ENCODE results near the gene FOXS1.
"Not testable (repeated sequence)": the region's sequence is repeated elsewhere in the genome, so short reads cannot be mapped to it uniquely, and the experiment has no call there.

FOXS1 gene

DNA sequence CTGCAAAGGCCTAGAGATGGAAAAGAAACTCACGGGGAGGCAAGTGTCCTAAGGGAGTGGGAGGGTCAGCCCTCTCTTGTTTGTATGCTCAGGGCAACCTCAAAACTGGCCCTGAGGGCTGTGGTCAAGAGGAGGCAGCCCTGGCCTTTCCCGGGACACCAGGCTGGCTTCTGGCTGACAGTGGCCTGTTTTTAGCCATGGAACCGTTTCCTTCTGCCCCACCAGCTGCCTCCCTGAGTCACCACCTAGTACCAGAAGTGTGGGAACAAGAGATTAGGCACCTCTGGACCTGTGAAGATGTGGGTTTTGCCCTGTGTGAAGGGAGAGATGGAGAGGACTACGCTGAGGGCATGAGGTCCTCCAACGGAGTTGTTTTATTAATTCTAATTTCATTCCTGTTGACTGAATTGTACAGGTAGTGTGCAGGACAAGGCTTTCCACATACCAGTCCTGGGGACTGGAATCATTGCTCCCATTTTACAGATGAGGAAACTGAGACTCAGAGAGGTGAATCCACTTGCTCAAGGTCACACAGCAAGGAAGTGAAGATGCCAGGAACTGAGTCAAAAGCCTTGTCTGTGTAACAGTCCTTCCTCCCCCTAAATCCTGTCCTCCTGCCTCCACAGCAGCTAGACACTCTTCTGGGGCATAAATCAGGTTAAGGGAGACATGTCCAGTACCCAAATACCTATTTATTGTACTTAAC, 5.5 kb downstream of the FOXS1 start:
- no peak for DNase-seq (ENCODE audit: low spot score)

DNA sequence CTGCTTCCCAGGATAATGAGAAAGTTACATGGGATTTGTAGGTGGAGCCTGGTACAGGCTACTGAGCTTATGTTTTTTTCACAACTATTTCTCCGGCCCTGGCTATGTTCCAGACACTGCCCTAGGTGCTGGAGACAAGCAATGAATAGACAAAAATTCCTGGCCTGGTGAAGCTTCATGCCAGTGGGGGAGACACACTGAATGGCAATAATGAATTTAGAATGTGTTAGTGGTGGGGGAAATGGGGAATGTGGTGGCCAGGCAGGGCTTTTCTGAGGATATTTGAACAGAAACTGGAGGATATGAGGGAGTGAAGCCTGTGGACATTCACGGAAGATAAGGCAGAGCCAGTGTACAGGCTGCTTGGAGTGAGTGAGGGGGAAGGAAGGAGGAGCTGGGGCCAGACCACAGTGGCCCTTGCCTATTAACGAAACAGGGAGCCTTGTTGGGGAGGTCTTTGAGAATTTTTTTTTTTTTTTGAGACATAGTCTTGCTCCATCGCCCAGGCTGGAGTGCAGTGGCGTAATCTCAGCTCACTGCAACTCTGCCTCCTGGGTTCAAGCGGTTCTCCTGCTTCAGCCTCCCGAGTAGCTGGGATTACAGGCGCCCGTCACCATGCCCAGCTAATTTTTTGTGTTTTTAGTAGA, 6.6 kb downstream of the FOXS1 start:
- DNase-seq (ENCODE audit: low spot score): no peak

- DNase-seq (ENCODE audit: low spot score): peak; percentile 67
These were observed 7.5 kb downstream of the FOXS1 start for GRCh38 chr20:31837896-31838397.

DNA sequence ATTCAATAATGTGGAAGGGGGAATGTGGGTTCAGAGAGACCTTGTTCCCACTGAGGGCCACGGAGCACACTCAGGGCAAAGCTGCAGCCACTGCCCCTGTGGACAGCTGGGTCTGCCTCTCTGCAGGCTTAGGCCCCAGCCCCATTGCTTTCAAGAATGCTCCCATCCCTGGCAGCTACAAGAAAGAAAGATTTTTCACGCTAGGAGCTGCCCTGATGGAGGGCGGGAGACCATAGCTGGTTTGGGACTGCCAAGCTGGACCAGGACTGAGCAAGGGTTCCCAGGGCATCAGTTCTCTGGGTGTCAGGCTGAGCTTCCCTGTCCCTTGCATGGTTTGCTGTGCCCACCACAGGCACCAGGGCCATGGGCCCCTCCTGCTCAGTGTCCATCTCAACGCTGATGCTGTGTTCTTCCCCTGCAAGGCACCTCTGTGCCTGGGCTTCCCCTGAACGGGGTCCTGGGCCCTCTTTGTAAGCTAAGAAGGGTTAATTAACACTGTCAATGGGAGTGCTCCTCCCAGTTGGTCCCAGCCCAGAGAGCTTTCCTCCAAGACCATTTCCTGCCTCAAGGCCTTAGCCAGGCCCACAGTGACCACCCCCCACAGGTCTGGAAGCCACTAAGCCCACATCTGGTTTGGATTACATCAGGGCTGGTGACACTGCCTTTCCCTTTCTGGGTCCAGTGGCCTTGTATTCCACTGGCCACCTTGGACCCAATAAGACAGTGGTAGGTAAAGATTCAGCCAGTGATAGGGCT, 8.4 kb downstream of the FOXS1 start:
- DNase-seq (ENCODE audit: low spot score): no peak

GRCh38 chr20:31835977-31836852, 9.2 kb downstream of the FOXS1 start:
- DNase-seq (ENCODE audit: low spot score): peak; percentile 85

GRCh38 chr20:31835554-31835953, 9.8 kb downstream of the FOXS1 start:
- no peak for DNase-seq (ENCODE audit: low spot score)

GRCh38 chr20:31833931-31834521, 11.4 kb downstream of the FOXS1 start:
- DNase-seq (ENCODE audit: low spot score): no peak

- DNase-seq (ENCODE audit: low spot score): peak; percentile 47
These were observed 12.1 kb downstream of the FOXS1 start for GRCh38 chr20:31833130-31833930.

- DNase-seq (ENCODE audit: low spot score): no peak
These were observed 13.6 kb downstream of the FOXS1 start for GRCh38 chr20:31831771-31832306.

- DNase-seq (ENCODE audit: low spot score): no peak
These were observed 14.2 kb downstream of the FOXS1 start for GRCh38 chr20:31831211-31831610.

- no peak for DNase-seq (ENCODE audit: low spot score)
These were observed 14.9 kb downstream of the FOXS1 start for GRCh38 chr20:31830406-31830981.

GRCh38 chr20:31829731-31830130, 15.7 kb downstream of the FOXS1 start:
- peak; percentile 20 for DNase-seq (ENCODE audit: low spot score)

DNA sequence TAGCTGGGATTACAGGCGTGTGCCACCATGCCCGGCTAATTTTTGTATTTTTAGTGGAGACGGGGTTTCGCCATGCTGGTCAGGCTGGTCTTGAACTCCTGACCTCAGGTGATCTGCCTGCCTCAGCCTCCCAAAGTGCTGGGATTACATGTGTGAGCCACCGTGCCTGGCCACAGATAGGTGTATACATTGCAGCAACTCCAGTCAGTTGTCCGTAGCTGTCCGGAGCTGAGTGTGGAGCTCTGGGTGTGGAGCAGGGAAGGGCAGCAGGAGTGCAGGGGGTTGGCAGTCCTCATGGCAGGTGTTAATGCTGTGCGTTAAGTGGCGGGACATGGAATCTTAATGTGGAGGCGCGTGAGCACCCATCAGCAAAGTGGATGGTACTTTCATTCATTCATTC, 17.4 kb downstream of the FOXS1 start:
- DNase-seq (ENCODE audit: low spot score): not testable (repeated sequence)

DNA sequence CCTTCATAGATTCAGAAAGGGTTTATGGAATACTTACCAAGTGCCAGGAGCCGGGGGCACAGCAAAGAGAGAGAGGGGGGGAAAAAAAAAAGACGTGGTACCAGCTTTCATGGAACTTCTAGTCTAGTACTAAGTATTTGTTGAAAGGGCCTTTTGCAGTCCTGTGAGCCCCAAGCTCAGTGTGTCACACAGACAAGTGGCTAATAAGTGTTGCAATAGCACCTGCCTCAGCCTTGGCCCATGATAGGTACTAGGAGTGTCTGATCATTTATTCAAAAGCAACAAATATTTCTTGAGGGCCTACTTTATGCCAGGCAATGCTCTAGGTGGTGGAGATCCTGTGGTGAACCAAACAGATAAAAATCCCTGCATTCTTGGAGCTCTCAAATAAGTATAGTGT, 18.3 kb downstream of the FOXS1 start:
- no peak for DNase-seq (ENCODE audit: low spot score)

GRCh38 chr20:31826074-31826473, 19.3 kb downstream of the FOXS1 start:
- no peak for DNase-seq (ENCODE audit: low spot score)

GRCh38 chr20:31824554-31825313, 20.7 kb downstream of the FOXS1 start:
- DNase-seq (ENCODE audit: low spot score): no peak

- DNase-seq (ENCODE audit: low spot score): no peak
These were observed 21.3 kb downstream of the FOXS1 start for GRCh38 chr20:31824125-31824485.

- peak; percentile 96 for DNase-seq (ENCODE audit: low spot score)
These were observed 21.9 kb downstream of the FOXS1 start for GRCh38 chr20:31823360-31824124.

All from kidney capillary endothelial cell (primary cell).